Liver (tissue), 9 donors: ENCODE data around the gene PRPF40B. TPM values are rescaled to one million over a fixed set of nuclear protein-coding genes. Genes with fewer than 3 reads are reported as not detected.
A peak's percentile ranks its signal among the peaks of the same experiment; 100 is the strongest.

ENCODE experiments used
- DNase-seq: peaks from one replicate; pipeline ENCODE4 v3.0.0-alpha.2; 2017; ENCODE audit warnings: low spot score
- H3K27ac ChIP-seq, 2 donors: one replicate each; pipeline ENCODE4 v1.7.0; 2013; ENCODE audit warnings: inconsistent platforms in 2 of 2, low read length in 2 of 2, control low read depth in 1 of 2, low read depth in 1 of 2, mild to moderate bottlenecking in 1 of 2
- H3K27me3 ChIP-seq, 4 donors: one replicate each; pipeline versions ENCODE4 v1.6.1 to v1.7.0; 2013; ENCODE audit warnings: low read length in 3 of 4, inconsistent platforms in 1 of 4, mild to moderate bottlenecking in 1 of 4, moderate library complexity in 1 of 4; ENCODE audit not compliant: control insufficient read depth in 4 of 4, insufficient read depth in 4 of 4
- H3K36me3 ChIP-seq, 4 donors: one replicate each; pipeline versions ENCODE4 v1.6.1 to v1.7.0; 2013; ENCODE audit warnings: low read length in 3 of 4, mild to moderate bottlenecking in 3 of 4, low read depth in 1 of 4, moderate library complexity in 1 of 4; ENCODE audit not compliant: control insufficient read depth in 4 of 4, insufficient read depth in 3 of 4
- H3K4me1 ChIP-seq, 4 donors: one replicate each; pipeline versions ENCODE4 v1.6.1 to v1.7.0; 2013; ENCODE audit warnings: low read length in 3 of 4, mild to moderate bottlenecking in 3 of 4, moderate library complexity in 1 of 4; ENCODE audit not compliant: control insufficient read depth in 4 of 4, insufficient read depth in 4 of 4
- H3K4me3 ChIP-seq, 3 donors: one replicate each; pipeline versions ENCODE4 v1.6.1 to v1.7.0; 2013; ENCODE audit warnings: low read length in 3 of 3, control low read depth in 1 of 3, low read depth in 1 of 3, mild to moderate bottlenecking in 1 of 3
- H3K9ac ChIP-seq, 2 donors: one replicate each; pipeline ENCODE4 v1.7.0; 2013; ENCODE audit warnings: low read length in 2 of 2, mild to moderate bottlenecking in 2 of 2, moderate library complexity in 2 of 2, control low read depth in 1 of 2, low read depth in 1 of 2
- H3K9me3 ChIP-seq, 4 donors: one replicate each; pipeline versions ENCODE4 v1.6.1 to v1.7.0; 2013; ENCODE audit warnings: low read length in 3 of 4; ENCODE audit not compliant: control insufficient read depth in 4 of 4
- CTCF ChIP-seq: fragments of 150-350 bp; IDR thresholded peaks from 2 replicates; pipeline ENCODE4 v1.5.1; 2017; ENCODE audit warnings: improper control_type of control experiment, low read depth, low read length; ENCODE audit not compliant: missing input control
- EGR1 ChIP-seq, 2 donors: IDR thresholded peaks; 2 replicates each; pipeline ENCODE4 v1.6.1; 2016 to 2018; ENCODE audit warnings: antibody characterized with exemption in 2 of 2, low read depth in 2 of 2
- FOXA1 ChIP-seq: IDR thresholded peaks from 2 replicates; pipeline ENCODE4 v1.6.1; 2016; ENCODE audit warnings: antibody characterized with exemption
- FOXA2 ChIP-seq: IDR thresholded peaks from 2 replicates; pipeline ENCODE4 v1.6.1; 2016; ENCODE audit warnings: antibody characterized with exemption
- GABPA ChIP-seq, 2 donors: IDR thresholded peaks in 1 of 2; conservative IDR thresholded peaks in 1 of 2; 2 replicates each; pipeline ENCODE4 v1.6.1; 2016; ENCODE audit warnings: antibody characterized with exemption in 2 of 2, mild to moderate bottlenecking in 1 of 2, moderate library complexity in 1 of 2
- HNF4A ChIP-seq, 2 donors: conservative IDR thresholded peaks; 2 replicates each; pipeline ENCODE4 v1.6.1; 2016; ENCODE audit warnings: antibody characterized with exemption in 2 of 2, mild to moderate bottlenecking in 2 of 2
- HNF4G ChIP-seq: IDR thresholded peaks from 2 replicates; pipeline ENCODE4 v1.6.1; 2016; ENCODE audit warnings: antibody characterized with exemption
- JUND ChIP-seq, 2 donors: IDR thresholded peaks; 2 replicates each; pipeline ENCODE4 v1.6.1; 2016; ENCODE audit warnings: antibody characterized with exemption in 2 of 2
- MAX ChIP-seq: IDR thresholded peaks from 2 replicates; pipeline ENCODE4 v1.6.1; 2016; ENCODE audit warnings: antibody characterized with exemption
- NR2F2 ChIP-seq: IDR thresholded peaks from 2 replicates; pipeline ENCODE4 v1.6.1; 2016; ENCODE audit warnings: antibody characterized with exemption
- RAD21 ChIP-seq, 2 donors: IDR thresholded peaks; 2 replicates each; pipeline ENCODE4 v1.6.1; 2016; ENCODE audit warnings: antibody characterized with exemption in 2 of 2, mild to moderate bottlenecking in 2 of 2
- RXRA ChIP-seq, 2 donors: IDR thresholded peaks; 2 replicates each; pipeline ENCODE4 v1.6.1; 2017 to 2018; ENCODE audit warnings: antibody characterized with exemption in 2 of 2, mild to moderate bottlenecking in 1 of 2
- SP1 ChIP-seq: IDR thresholded peaks from 2 replicates; pipeline ENCODE4 v1.6.1; 2018; ENCODE audit warnings: antibody characterized with exemption, mild to moderate bottlenecking
- TAF1 ChIP-seq: conservative IDR thresholded peaks from 2 replicates; pipeline ENCODE4 v1.6.1; 2016; ENCODE audit warnings: antibody characterized with exemption, mild to moderate bottlenecking
- YY1 ChIP-seq: IDR thresholded peaks from 2 replicates; pipeline ENCODE4 v1.6.1; 2016; ENCODE audit warnings: antibody characterized with exemption, mild to moderate bottlenecking
- ZBTB33 ChIP-seq: IDR thresholded peaks from 2 replicates; pipeline ENCODE4 v1.6.1; 2016; ENCODE audit warnings: antibody characterized with exemption
- WGBS: extraction: QIAGEN DNeasy Blood & Tissue Kit; methylation state at CpG from one replicate; pipeline ENCODE4 v1.1.7; 2013; 5-methylcytosine and 5-hydroxymethylcytosine counted together
- polyA plus RNA-seq, 2 donors: library from polyadenylated mRNA; stranded (reverse) in 1 of 2; unstranded in 1 of 2; fragments of 200-250 nt in 1 of 2; fragments of >200 nt in 1 of 2; fragmentation: Nextera tagmentation in 1 of 2; extraction: Ambion mirVana in 1 of 2; gene quantifications; one replicate each; pipeline versions ENCODE4 v1.2.1 to v1.2.3, GENCODE V29; 2013 to 2015
- total RNA-seq, 2 donors: library from RNA; depleted of rRNA; stranded (reverse); fragments of >200 nt; gene quantifications; one replicate each; pipeline ENCODE4 v1.2.3, GENCODE V29; 2014
- TF ChIP-seq, protein P1 (sequence below): IDR thresholded peaks from 2 replicates; pipeline ENCODE4 v1.6.1; 2016; ENCODE audit warnings: antibody characterized with exemption
- donor health status: healthy.
- donor health status: healthy.
- donor health status: healthy.
- donor health status: healthy.
- donor health status: healthy.

PRPF40B gene
- total and polyA plus RNA-seq, 4 donors: 2.4 to 4.8 (median 3.9) TPM

GRCh38 chr12:49673446-49674317 lies 50.3 kb downstream of the PRPF40B start:
- H3K4me3 ChIP-seq: no peak overlapping the region
- no peaks in the 10 kb centered on the region for H3K9me3 ChIP-seq
- DNase-seq: peak; percentile 63
- H3K36me3 ChIP-seq: no peaks in the 10 kb centered on the region
- H3K27ac ChIP-seq: peak overlapping the region; percentile 73 to 80
- H3K27me3 ChIP-seq: no peaks in the 10 kb centered on the region
- TF ChIP-seq SP1 (peak; percentile 47), YY1 (no peak), CTCF (peak; percentile 19), NR2F2 (peak; percentile 46), RXRA (IDR thresholded peaks at IDR 0.05) (no peak), TAF1 (peak; percentile 34), RAD21 (IDR thresholded peaks at IDR 0.05) (peak; percentile 23 to 45)
- H3K9ac ChIP-seq: peak overlapping the region in 1 of 2 donors; percentile 44
- WGBS: 61% methylated on average over 13 of the region's 13 CpGs
- H3K4me1 ChIP-seq: peaks cover 3 to 18% (median 6%) of the 10 kb centered on the region in 4 donors

DNA sequence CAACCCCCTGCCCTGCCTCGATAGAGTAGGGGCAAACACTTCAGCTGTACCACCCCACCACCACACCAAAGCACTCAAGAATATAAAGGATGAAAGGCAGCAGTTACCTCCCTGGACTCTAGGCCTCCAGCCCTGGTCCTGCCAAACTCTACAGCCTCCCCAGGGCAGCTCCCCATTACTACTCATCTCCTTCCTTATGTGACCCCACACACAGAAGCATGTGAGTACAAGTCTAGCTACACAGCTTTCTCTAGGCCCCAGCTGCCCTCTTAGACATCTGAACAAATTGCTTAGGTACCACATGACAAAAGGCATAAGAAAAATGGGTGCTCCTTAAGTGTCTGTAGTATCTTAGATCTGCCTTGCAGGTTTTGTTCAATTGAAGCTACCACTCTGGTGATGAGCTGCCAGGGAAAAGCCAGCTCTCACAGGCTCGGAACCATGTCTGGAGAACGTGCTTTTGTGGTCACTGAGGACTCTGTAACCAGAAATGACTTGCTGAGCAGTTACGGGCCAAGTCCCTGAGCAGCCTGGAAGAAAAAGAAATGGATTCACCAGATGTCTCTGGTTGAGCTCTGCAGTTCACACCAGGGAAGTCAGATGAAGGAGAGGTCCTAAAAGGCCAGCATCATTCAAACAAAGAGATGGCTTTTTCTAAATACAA lies 51.1 kb downstream of the PRPF40B start:
- no peak for TF ChIP-seq NR2F2
- TF ChIP-seq RXRA (IDR thresholded peaks at IDR 0.05): no peak
- TF ChIP-seq SP1: no peak
- no peak for TF ChIP-seq EGR1 (IDR thresholded peaks at IDR 0.05; ENCODE audit: low read depth in 2 of 2)
- TF ChIP-seq HNF4A (conservative IDR thresholded peaks at IDR 0.05): no peak
- TF ChIP-seq, protein P1, sequence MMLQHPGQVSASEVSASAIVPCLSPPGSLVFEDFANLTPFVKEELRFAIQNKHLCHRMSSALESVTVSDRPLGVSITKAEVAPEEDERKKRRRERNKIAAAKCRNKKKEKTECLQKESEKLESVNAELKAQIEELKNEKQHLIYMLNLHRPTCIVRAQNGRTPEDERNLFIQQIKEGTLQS: no peak
- no peak for TF ChIP-seq JUND (IDR thresholded peaks at IDR 0.05)
- TF ChIP-seq RAD21 (IDR thresholded peaks at IDR 0.05): no peak
- TF ChIP-seq MAX: no peak
- no peak for TF ChIP-seq FOXA1
- no peak for TF ChIP-seq YY1
- TF ChIP-seq HNF4G: no peak
- TF ChIP-seq ZBTB33: no peak
- TF ChIP-seq FOXA2: no peak
- TF ChIP-seq GABPA (IDR thresholded peaks at IDR 0.05 in 1 of 2, conservative IDR thresholded peaks at IDR 0.05 in 1 of 2): no peak
- Histone ChIP-seq H3K4me1 (peaks cover 3 to 18% (median 6%) of the 10 kb centered on the region in 4 donors), H3K27ac (peak overlapping the region; percentile 73 to 80), H3K36me3 (no peaks in the 10 kb centered on the region), H3K9ac (peak overlapping the region in 1 of 2 donors; percentile 44), H3K27me3 (no peaks in the 10 kb centered on the region), H3K4me3 (no peak overlapping the region), H3K9me3 (no peaks in the 10 kb centered on the region)
- DNase-seq: no peak
- WGBS: 74% methylated on average over 4 of the region's 4 CpGs
